Tibial artery (tissue), 4 donors: Measurements from ENCODE around the gene DEFB118.
"Not testable (repeated sequence)": the region's sequence is repeated elsewhere in the genome, so short reads cannot be mapped to it uniquely, and the experiment has no call there.

Experiments
- DNase-seq, 2 donors: peaks; one replicate each; pipeline ENCODE4 v3.0.0-alpha.2; 2019
- H3K27ac ChIP-seq, 2 donors: fragments of 200-600 bp; sonication (generic) in 1 of 2; 1 replicate in 1 of 2; 2 replicates in 1 of 2; pipeline ENCODE4 v1.5.1; 2018 to 2019; ENCODE audit warnings: mild to moderate bottlenecking in 1 of 2
- H3K27me3 ChIP-seq, 2 donors: fragments of 200-600 bp; sonication (generic) in 1 of 2; one replicate each; pipeline versions ENCODE4 v1.5.1 to v1.6.0; 2016 to 2019
- H3K36me3 ChIP-seq, 3 donors: fragments of 200-600 bp; sonication (generic) in 2 of 3; one replicate each; pipeline ENCODE4 v1.5.1; 2016 to 2019; ENCODE audit warnings: mild to moderate bottlenecking in 2 of 3
- H3K4me1 ChIP-seq, 4 donors: fragments of 200-600 bp; sonication (generic) in 2 of 4; 1 replicate in 3 of 4; 2 replicates in 1 of 4; pipeline ENCODE4 v1.5.1; 2016 to 2019
- H3K4me3 ChIP-seq, 2 donors: fragments of 200-600 bp; sonication (generic) in 1 of 2; 1 replicate in 1 of 2; 2 replicates in 1 of 2; pipeline ENCODE4 v1.5.1; 2018 to 2019; ENCODE audit warnings: mild to moderate bottlenecking in 2 of 2
- H3K9me3 ChIP-seq, 3 donors: fragments of 200-600 bp; sonication (generic) in 1 of 3; one replicate each; pipeline ENCODE4 v1.5.1; 2016 to 2019
- intact Hi-C: fragments of 100-400 bp; cut with DNase I; formaldehyde crosslinking; loops from one replicate; pipeline ENCODE4 v1.15.0; 2023; ENCODE audit warnings: low total_unique reads
- TF ChIP-seq, protein P1 (sequence below), 2 experiments: fragments of 200-600 bp in 1 of 2; fragments of 450-650 bp in 1 of 2; IDR thresholded peaks; one replicate each; pipeline ENCODE4 v1.5.1; 2017 to 2019; ENCODE audit warnings: antibody characterized with exemption in 2 of 2, mild to moderate bottlenecking in 1 of 2, moderate library complexity in 1 of 2

The DEFB118 gene

GRCh38 chr20:31368301-31368700, at the start of gene DEFB118:
DEFB118 (plus strand) TSS chr20:31368601; CDS start chr20:31368651, 50 bp downstream.
- TF ChIP-seq, protein P1, sequence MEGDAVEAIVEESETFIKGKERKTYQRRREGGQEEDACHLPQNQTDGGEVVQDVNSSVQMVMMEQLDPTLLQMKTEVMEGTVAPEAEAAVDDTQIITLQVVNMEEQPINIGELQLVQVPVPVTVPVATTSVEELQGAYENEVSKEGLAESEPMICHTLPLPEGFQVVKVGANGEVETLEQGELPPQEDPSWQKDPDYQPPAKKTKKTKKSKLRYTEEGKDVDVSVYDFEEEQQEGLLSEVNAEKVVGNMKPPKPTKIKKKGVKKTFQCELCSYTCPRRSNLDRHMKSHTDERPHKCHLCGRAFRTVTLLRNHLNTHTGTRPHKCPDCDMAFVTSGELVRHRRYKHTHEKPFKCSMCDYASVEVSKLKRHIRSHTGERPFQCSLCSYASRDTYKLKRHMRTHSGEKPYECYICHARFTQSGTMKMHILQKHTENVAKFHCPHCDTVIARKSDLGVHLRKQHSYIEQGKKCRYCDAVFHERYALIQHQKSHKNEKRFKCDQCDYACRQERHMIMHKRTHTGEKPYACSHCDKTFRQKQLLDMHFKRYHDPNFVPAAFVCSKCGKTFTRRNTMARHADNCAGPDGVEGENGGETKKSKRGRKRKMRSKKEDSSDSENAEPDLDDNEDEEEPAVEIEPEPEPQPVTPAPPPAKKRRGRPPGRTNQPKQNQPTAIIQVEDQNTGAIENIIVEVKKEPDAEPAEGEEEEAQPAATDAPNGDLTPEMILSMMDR (IDR thresholded peaks at IDR 0.05): no peak
- intact Hi-C loops: no loop called here
- no peaks in the 10 kb centered on the region for H3K36me3 ChIP-seq
- no peak within 1 kb of the TSS for H3K27ac ChIP-seq
- H3K27me3 ChIP-seq: no peaks in the 10 kb centered on the region
- no peak for DNase-seq
- H3K9me3 ChIP-seq: peaks cover 0 to 10% (median 6%) of the 10 kb centered on the region in 3 donors
- no peak within 1 kb of the TSS for H3K4me3 ChIP-seq
- no peaks in the 10 kb centered on the region for H3K4me1 ChIP-seq

DNA sequence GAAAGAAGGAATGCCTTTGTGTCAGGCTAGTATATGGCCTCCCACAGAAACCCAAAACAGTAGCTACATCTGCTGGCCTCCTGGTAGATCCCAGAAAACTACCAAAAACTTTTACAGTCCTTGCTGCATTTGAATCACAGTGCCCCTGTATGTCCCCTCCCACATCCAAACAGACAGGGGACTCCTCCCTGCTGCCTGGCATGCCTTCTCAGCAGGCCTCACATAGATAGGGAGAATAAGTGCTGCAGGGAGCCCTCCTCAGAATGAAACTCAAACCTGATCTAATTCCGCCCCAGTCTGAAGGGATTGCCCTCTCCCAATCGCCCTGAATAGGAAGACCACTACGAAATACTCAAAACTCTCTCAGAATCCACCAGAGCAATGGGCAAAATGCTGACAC, 45.9 kb upstream of the DEFB118 start:
- peaks cover 0 to 3% (median 3%) of the 10 kb centered on the region in 3 donors for H3K9me3 ChIP-seq

GRCh38 chr20:31330893-31331292, 37.5 kb upstream of the DEFB118 start:
- intact Hi-C loops: no loop called here
- Histone ChIP-seq H3K27ac (no peak overlapping the region), H3K9me3 (peaks cover 0 to 14% (median 9%) of the 10 kb centered on the region in 3 donors), H3K36me3 (no peaks in the 10 kb centered on the region), H3K27me3 (no peaks in the 10 kb centered on the region), H3K4me3 (no peak overlapping the region), H3K4me1 (no peaks in the 10 kb centered on the region)
- DNase-seq: no peak
- TF ChIP-seq, protein P1 (IDR thresholded peaks at IDR 0.05): no peak

More for the DNA sequence above, 45.9 kb upstream of the DEFB118 start:
- TF ChIP-seq, protein P1 (IDR thresholded peaks at IDR 0.05): no peak
- Histone ChIP-seq H3K4me1 (no peaks in the 10 kb centered on the region), H3K27me3 (no peaks in the 10 kb centered on the region), H3K4me3 (no peak overlapping the region), H3K27ac (no peak overlapping the region), H3K36me3 (no peaks in the 10 kb centered on the region)
- no peak for DNase-seq
- intact Hi-C loops: no loop called here

- Histone ChIP-seq H3K36me3 (no peaks in the 10 kb centered on the region), H3K9me3 (no peaks in the 10 kb centered on the region), H3K4me1 (no peaks in the 10 kb centered on the region), H3K4me3 (no peak overlapping the region), H3K27me3 (no peaks in the 10 kb centered on the region), H3K27ac (no peak overlapping the region)
- intact Hi-C loops: no loop called here
- DNase-seq: no peak
- TF ChIP-seq, protein P1 (IDR thresholded peaks at IDR 0.05): no peak
These were observed 26.9 kb upstream of the DEFB118 start for GRCh38 chr20:31341470-31341869.

DNA sequence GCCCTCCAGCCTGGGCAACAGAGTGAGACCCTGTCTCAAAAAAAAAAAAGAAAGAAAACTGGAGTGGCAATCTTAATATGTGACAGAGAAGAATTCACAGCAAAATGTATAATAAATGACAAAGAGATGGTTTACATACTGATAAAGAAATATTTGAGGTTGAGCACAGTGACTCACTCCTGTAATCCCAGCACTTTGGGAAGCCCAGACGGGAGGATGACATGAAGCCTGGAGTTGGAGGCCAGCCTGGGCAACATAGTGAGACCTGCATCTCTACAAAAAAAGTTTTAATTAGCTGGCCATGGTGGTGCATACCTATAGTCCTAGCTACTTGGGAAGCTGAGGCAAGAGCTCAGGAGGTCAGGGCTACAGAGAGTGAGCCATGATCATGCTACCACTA, 12.4 kb upstream of the DEFB118 start:
- TF ChIP-seq, protein P1 (IDR thresholded peaks at IDR 0.05): no peak
- DNase-seq: no peak

DNA sequence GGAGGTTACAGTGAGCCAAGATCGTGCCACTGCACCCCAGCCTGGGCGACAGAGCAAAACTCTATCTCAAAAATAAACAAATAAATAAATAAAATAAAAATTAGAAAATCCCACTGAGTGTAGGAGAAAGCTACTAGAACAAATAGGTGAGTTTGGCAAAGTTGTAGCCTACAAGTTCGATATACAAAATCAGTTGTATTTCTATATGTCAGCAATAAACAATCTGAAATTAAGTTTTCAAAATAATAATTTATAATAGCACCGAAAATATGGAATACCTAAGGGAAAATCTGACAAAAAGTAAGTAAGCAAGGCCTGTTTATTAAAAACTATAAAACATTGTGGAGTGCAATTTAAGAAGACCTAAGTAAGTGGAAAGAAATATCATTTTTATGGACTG, 5.1 kb upstream of the DEFB118 start:
- no peak overlapping the region for H3K4me3 ChIP-seq
- no peaks in the 10 kb centered on the region for H3K27me3 ChIP-seq
- DNase-seq: no peak
- H3K36me3 ChIP-seq: no peaks in the 10 kb centered on the region
- H3K9me3 ChIP-seq: peaks cover 0 to 10% (median 6%) of the 10 kb centered on the region in 3 donors
- H3K27ac ChIP-seq: no peak overlapping the region
- TF ChIP-seq, protein P1 (IDR thresholded peaks at IDR 0.05): no peak
- intact Hi-C loops: no loop called here
- no peaks in the 10 kb centered on the region for H3K4me1 ChIP-seq

More for the DNA sequence above, 12.4 kb upstream of the DEFB118 start:
- no peak overlapping the region for H3K4me3 ChIP-seq
- H3K4me1 ChIP-seq: no peaks in the 10 kb centered on the region
- H3K27me3 ChIP-seq: no peaks in the 10 kb centered on the region
- no peak overlapping the region for H3K27ac ChIP-seq
- H3K9me3 ChIP-seq: no peaks in the 10 kb centered on the region
- intact Hi-C loops: no loop called here
- no peaks in the 10 kb centered on the region for H3K36me3 ChIP-seq

DNA sequence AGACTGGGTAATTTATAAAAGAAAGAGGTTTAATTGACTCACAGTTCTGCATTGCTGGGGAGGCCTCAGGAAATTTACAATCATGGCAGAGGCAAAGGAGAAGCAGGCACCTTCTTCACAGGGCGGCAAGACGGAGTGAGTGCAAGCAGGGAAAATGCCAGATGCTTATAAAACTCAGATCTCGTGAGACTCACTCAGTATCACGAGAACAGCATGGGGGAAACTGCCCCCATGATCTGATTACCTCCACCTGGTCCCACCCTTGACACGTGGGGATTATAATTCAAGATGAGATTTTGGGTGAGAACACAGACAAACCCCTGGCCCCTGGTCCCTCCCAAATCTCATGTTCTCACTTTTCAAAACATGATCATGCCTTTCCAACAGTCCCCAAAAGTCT, 4.1 kb upstream of the DEFB118 start:
- H3K27ac ChIP-seq, H3K4me3 ChIP-seq, DNase-seq, H3K36me3 ChIP-seq, H3K4me1 ChIP-seq, H3K27me3 ChIP-seq, intact Hi-C loops: not testable (repeated sequence)
- peaks cover 0 to 10% (median 6%) of the 10 kb centered on the region in 3 donors for H3K9me3 ChIP-seq
